Parathyroid adenoma (tissue), 2 donors: ENCODE data around the gene TCL1B.
A peak's percentile ranks its signal among the peaks of the same experiment; 100 is the strongest.

ENCODE experiments used
- H2AFZ ChIP-seq: fragments of 300-600 bp; sonication (generic); one replicate; pipeline ENCODE4 v1.7.0; 2017; ENCODE audit warnings: antibody characterized with exemption, mild to moderate bottlenecking
- H3K27ac ChIP-seq: fragments of 300-600 bp; sonication (generic); one replicate; pipeline ENCODE4 v1.7.0; 2017
- H3K27me3 ChIP-seq: fragments of 300-600 bp; sonication (generic); one replicate; pipeline ENCODE4 v1.7.0; 2017; ENCODE audit warnings: low read length; ENCODE audit not compliant: control insufficient read depth, insufficient read depth
- H3K36me3 ChIP-seq: fragments of 300-600 bp; sonication (generic); one replicate; pipeline ENCODE4 v1.7.0; 2017; ENCODE audit warnings: low read length; ENCODE audit not compliant: control insufficient read depth, insufficient read depth
- H3K4me1 ChIP-seq: fragments of 300-600 bp; sonication (generic); one replicate; pipeline ENCODE4 v1.7.0; 2017; ENCODE audit warnings: control low read depth
- H3K4me2 ChIP-seq: fragments of 300-600 bp; sonication (generic); one replicate; pipeline ENCODE4 v1.7.0; 2017; ENCODE audit warnings: low read length
- H3K4me3 ChIP-seq: fragments of 300-600 bp; sonication (generic); one replicate; pipeline ENCODE4 v1.7.0; 2017; ENCODE audit warnings: low read depth, low read length
- H3K79me2 ChIP-seq: fragments of 300-600 bp; sonication (generic); one replicate; pipeline ENCODE4 v1.7.0; 2017; ENCODE audit warnings: control low read depth
- H3K9ac ChIP-seq: fragments of 300-600 bp; sonication (generic); one replicate; pipeline ENCODE4 v1.7.0; 2017; ENCODE audit warnings: mild to moderate bottlenecking
- H3K9me3 ChIP-seq: fragments of 300-600 bp; sonication (generic); one replicate; pipeline ENCODE4 v1.7.0; 2017; ENCODE audit warnings: low read length; ENCODE audit not compliant: control insufficient read depth
- TF ChIP-seq, protein P1 (sequence below): fragments of 300-600 bp; sonication (generic); IDR thresholded peaks from one replicate; pipeline ENCODE4 v1.7.0; 2017; ENCODE audit warnings: antibody characterized with exemption, mild to moderate bottlenecking
- donor health status: primary hyperparathyroidism.

Gene TCL1B

DNA sequence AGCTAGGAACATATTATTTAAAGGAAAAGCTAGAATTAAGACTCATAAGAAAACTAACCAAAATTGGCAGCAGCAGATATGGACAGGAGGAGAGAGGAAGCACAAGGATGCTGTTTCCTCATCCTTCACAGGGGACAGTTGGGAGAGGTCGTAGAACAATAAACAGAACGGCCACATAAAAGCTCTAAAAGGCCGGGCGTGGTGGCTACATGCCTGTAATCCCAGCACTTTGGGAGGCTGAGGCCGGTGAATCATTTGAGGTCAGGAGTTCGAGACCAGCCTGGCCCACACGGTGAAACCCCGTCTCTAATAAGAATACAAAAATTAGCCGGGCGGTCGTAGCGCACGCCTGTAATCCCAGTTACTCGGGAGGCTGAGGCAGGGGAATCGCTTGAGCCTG is 10.5 kb downstream of the TCL1B start:
- no peaks in the 10 kb centered on the region for H3K79me2 ChIP-seq
- no peak overlapping the region for H3K4me3 ChIP-seq
- no peak overlapping the region for H3K9ac ChIP-seq
- H3K36me3 ChIP-seq: no peaks in the 10 kb centered on the region
- H3K4me1 ChIP-seq: peaks cover 15% of the 10 kb centered on the region
- no peak overlapping the region for H2AFZ ChIP-seq
- H3K9me3 ChIP-seq: no peaks in the 10 kb centered on the region
- H3K27ac ChIP-seq: no peak overlapping the region
- H3K4me2 ChIP-seq: no peak overlapping the region
- H3K27me3 ChIP-seq: no peaks in the 10 kb centered on the region
- TF ChIP-seq, protein P1, sequence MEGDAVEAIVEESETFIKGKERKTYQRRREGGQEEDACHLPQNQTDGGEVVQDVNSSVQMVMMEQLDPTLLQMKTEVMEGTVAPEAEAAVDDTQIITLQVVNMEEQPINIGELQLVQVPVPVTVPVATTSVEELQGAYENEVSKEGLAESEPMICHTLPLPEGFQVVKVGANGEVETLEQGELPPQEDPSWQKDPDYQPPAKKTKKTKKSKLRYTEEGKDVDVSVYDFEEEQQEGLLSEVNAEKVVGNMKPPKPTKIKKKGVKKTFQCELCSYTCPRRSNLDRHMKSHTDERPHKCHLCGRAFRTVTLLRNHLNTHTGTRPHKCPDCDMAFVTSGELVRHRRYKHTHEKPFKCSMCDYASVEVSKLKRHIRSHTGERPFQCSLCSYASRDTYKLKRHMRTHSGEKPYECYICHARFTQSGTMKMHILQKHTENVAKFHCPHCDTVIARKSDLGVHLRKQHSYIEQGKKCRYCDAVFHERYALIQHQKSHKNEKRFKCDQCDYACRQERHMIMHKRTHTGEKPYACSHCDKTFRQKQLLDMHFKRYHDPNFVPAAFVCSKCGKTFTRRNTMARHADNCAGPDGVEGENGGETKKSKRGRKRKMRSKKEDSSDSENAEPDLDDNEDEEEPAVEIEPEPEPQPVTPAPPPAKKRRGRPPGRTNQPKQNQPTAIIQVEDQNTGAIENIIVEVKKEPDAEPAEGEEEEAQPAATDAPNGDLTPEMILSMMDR: no peak

DNA sequence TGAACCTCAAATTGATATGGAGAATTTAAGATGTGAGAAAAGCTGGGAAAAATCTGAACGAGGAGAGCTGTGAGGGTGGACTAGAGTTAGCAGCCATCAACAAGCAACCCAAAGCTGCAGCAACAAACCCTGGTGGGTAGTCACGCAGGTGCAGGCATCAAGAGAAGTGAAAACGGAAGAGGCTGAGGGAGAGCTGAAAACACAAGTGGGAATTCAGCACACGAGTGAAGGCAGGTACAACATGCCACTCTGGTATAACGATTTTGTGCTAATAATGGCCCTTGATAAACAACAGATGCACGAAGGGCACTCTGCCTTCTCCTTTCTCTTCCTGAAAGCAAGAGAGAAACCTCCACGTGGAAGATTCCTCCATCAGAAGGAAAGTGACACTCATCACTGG is 11.5 kb downstream of the TCL1B start:
- peak overlapping the region; percentile 31 for H2AFZ ChIP-seq
- TF ChIP-seq, protein P1: no peak
- H3K27me3 ChIP-seq: no peaks in the 10 kb centered on the region

DNA sequence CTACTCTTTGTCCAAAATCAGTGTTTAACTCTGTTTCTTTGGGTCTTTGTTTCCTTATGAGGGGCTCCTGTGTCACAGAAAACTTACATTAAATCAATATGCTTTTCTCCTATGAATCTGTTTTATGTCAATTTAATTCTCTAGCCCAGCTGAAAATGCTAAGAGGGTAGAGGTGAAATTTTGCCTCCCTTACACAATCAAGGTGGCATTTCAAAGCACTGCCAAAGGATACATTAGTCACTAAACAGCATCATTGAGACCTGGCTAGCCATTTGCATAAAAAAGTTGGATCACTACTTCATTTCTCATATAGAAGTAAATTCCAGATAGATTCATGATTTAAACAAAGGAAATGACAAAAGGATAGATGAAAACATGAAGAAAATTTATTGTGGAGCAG is 12.1 kb downstream of the TCL1B start:
- Histone ChIP-seq H3K27me3 (no peaks in the 10 kb centered on the region), H3K9me3 (no peaks in the 10 kb centered on the region), H3K9ac (no peak overlapping the region), H3K27ac (no peak overlapping the region), H3K4me3 (no peak overlapping the region), H3K4me2 (no peak overlapping the region), H3K4me1 (peaks cover 7% of the 10 kb centered on the region), H3K36me3 (no peaks in the 10 kb centered on the region), H3K79me2 (no peaks in the 10 kb centered on the region), H2AFZ (peak overlapping the region; percentile 31)
- TF ChIP-seq, protein P1: no peak

More for the DNA sequence above, 11.5 kb downstream of the TCL1B start:
- H3K9ac ChIP-seq: no peak overlapping the region
- H3K4me2 ChIP-seq: no peak overlapping the region
- no peaks in the 10 kb centered on the region for H3K79me2 ChIP-seq
- H3K4me1 ChIP-seq: peaks cover 12% of the 10 kb centered on the region
- no peak overlapping the region for H3K4me3 ChIP-seq
- no peaks in the 10 kb centered on the region for H3K36me3 ChIP-seq
- H3K27ac ChIP-seq: no peak overlapping the region
- H3K9me3 ChIP-seq: no peaks in the 10 kb centered on the region

DNA sequence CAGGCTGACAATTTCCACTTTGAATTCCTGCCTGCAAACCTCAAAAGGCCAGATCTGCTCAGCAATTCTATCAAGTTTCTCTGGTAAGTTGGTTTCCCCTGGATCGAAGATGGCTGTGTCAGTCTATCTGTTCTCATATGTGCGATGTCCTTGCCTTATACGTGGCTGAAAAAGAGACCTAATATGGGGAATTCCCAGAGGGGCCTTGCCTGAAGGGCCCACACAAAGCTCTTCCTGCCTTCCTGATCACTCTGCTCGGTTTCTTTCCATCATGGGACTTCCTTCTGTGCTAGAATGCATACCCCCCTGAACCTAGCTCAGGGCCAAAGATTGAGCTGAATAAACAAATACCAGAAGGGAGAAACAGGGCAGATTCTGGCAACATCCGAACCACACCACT is 13.2 kb downstream of the TCL1B start:
- Histone ChIP-seq H3K4me1 (peaks cover 4% of the 10 kb centered on the region), H3K9me3 (no peaks in the 10 kb centered on the region), H3K36me3 (no peaks in the 10 kb centered on the region), H3K4me2 (no peak overlapping the region), H3K9ac (no peak overlapping the region), H3K27me3 (no peaks in the 10 kb centered on the region), H3K27ac (no peak overlapping the region), H2AFZ (peak overlapping the region; percentile 63), H3K79me2 (no peaks in the 10 kb centered on the region), H3K4me3 (no peak overlapping the region)
- TF ChIP-seq, protein P1: no peak

DNA sequence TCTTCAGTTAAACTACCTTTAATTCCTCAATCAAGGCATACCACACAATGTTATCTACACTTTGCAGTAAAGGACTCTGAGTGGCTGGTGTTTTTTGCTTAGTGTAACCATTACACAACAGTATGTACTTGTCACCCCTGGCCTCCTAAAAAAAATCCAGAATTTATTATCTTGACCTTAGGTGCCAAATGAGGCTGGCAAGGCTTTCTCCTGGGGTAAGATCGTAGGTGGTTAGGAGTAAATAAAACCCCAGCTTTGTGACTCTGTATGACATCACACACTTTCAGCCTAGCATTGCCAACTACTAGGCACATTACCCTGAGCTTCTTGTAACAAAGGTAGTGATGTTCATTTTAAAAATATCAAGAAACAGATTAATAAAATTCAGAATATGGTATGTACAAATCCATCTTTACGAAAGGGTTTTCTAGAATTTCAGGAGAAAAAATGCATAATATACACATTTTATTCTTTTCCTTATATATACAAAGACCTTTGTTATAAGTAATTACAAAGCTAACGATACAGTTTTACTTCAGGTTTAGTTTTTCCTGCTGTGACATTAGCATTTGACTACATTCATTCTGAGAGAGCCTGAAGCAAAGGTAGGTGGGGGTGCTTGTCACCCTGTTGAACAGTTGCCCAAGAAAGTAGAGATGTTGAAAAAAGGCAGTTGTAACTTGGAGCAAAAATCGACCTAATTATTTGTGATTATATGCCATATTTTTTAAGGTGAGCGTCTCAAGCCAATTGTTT is 14.2 kb downstream of the TCL1B start:
- Histone ChIP-seq H3K9ac (no peak overlapping the region), H3K27ac (no peak overlapping the region), H3K9me3 (no peaks in the 10 kb centered on the region), H3K4me3 (no peak overlapping the region), H2AFZ (no peak overlapping the region), H3K4me2 (no peak overlapping the region), H3K4me1 (peaks cover 4% of the 10 kb centered on the region), H3K27me3 (no peaks in the 10 kb centered on the region), H3K79me2 (no peaks in the 10 kb centered on the region), H3K36me3 (no peaks in the 10 kb centered on the region)
- TF ChIP-seq, protein P1: no peak
